Vagina (tissue), 2 donors: Measurements from ENCODE around the gene WWOX.

Experiments
- CTCF ChIP-seq, 3 experiments: fragments of 450-650 bp in 2 of 3; fragments of 200-600 bp in 1 of 3; sonication (generic) in 1 of 3; IDR thresholded peaks; one replicate each; pipeline ENCODE4 v1.5.1; 2017 to 2019; ENCODE audit warnings: antibody characterized with exemption in 3 of 3, mild to moderate bottlenecking in 2 of 3, moderate library complexity in 2 of 3
- POLR2A ChIP-seq, 2 donors: fragments of 450-650 bp; IDR thresholded peaks; one replicate each; pipeline ENCODE4 v1.6.1; 2017; ENCODE audit warnings: antibody characterized with exemption in 2 of 2, mild to moderate bottlenecking in 2 of 2, moderate library complexity in 2 of 2
- POLR2AphosphoS5 ChIP-seq, 2 donors: sonication (generic); formaldehyde crosslinking; IDR thresholded peaks; one replicate each; pipeline ENCODE4 v1.9.0; 2017; ENCODE audit warnings: antibody characterized with exemption in 2 of 2, mild to moderate bottlenecking in 2 of 2, low read depth in 1 of 2; ENCODE audit not compliant: insufficient read depth in 1 of 2

- TF ChIP-seq CTCF (IDR thresholded peaks at IDR 0.05) = no peak
- TF ChIP-seq POLR2AphosphoS5 (IDR thresholded peaks at IDR 0.05; ENCODE audit: insufficient read depth in 1 of 2, low read depth in 1 of 2) = no peak
- TF ChIP-seq POLR2A (IDR thresholded peaks at IDR 0.05) = no peak
Observed at GRCh38 chr16:79211586-79211985, 1112.1 kb downstream of the WWOX start.
